GM13977 (cell line): ENCODE data around the gene LGALS4.
"Not testable (repeated sequence)": the region's sequence is repeated elsewhere in the genome, so short reads cannot be mapped to it uniquely, and the experiment has no call there.

Experiments
- DNase-seq: peaks from one replicate; pipeline ENCODE4 v3.0.0; 2012; ENCODE audit warnings: low spot score
- in situ Hi-C: fragments of 300-500 bp; cut with MboI; formaldehyde crosslinking; loops from one replicate; pipeline ENCODE4 v1.12.0; 2022; ENCODE audit warnings: low sequenced_read_pairs, low pct_unique_long_range_greater_than_20kb, mixed read lengths, inconsistent platforms; ENCODE audit not compliant: unreplicated experiment
- TF ChIP-seq, protein P1 (sequence below): IDR thresholded peaks from 2 replicates; pipeline ENCODE4 v1.5.1; 2012; ENCODE audit warnings: mild to moderate bottlenecking, control low read depth; ENCODE audit not compliant: insufficient read depth; ENCODE audit errors: extremely low read depth, missing control alignments

LGALS4 gene

DNA sequence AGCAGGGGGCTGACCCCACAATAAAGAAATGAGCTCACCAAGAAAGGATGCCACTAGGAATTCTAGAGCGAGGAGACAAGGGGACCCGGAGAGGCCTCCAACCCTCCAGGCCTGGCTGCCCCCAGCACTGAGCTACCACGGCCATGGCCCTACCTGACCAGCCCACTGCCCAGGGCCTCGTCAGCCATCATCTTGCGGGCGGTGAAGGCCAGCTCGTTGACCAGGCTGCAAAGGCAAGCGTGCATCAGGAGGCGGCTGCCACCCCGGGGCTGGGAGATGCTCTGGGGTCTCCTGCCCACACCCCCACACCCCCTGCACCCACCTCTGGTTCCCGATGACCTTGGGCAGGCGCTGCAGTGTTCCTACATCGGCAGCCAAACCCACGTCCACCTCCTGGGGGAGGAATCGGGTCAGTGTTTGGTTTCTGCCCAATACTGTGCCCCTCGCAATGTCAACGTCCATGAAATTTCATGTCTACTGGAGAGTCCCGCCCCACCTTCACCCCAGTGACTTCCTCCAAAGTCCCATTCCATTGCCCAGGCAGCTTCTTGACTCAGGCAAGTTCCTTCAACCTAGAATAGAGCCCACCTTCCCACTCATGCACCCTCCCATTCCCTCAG lies 3.5 kb upstream of the LGALS4 start:
- DNase-seq: no peak
- in situ Hi-C loops: no loop called here
- TF ChIP-seq, protein P1, sequence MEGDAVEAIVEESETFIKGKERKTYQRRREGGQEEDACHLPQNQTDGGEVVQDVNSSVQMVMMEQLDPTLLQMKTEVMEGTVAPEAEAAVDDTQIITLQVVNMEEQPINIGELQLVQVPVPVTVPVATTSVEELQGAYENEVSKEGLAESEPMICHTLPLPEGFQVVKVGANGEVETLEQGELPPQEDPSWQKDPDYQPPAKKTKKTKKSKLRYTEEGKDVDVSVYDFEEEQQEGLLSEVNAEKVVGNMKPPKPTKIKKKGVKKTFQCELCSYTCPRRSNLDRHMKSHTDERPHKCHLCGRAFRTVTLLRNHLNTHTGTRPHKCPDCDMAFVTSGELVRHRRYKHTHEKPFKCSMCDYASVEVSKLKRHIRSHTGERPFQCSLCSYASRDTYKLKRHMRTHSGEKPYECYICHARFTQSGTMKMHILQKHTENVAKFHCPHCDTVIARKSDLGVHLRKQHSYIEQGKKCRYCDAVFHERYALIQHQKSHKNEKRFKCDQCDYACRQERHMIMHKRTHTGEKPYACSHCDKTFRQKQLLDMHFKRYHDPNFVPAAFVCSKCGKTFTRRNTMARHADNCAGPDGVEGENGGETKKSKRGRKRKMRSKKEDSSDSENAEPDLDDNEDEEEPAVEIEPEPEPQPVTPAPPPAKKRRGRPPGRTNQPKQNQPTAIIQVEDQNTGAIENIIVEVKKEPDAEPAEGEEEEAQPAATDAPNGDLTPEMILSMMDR: no peak

- no peak for DNase-seq
- TF ChIP-seq, protein P1: no peak
- in situ Hi-C loops: no loop called here
These were observed 2.6 kb upstream of the LGALS4 start for GRCh38 chr19:38815059-38816001.

DNA sequence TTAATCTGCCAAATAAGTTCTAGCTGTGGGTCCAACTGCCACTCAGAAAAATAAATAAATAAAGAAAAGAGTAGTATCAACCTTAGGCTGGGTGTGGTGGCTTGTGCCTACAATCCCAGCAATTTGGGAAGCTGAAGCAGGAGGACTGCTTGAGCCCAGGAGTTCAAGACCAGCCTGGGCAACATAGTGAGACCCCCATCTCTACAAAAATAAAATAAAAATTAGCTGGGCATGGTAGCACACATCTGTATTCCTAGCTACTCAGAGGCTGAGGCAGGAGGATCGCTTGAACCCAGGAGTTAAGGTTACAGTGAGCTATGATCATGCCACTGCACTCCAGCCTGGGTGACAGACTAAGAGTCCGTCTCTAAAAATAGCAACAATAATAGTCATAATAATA lies 1.2 kb upstream of the LGALS4 start:
- in situ Hi-C loops, DNase-seq: not testable (repeated sequence)

DNA sequence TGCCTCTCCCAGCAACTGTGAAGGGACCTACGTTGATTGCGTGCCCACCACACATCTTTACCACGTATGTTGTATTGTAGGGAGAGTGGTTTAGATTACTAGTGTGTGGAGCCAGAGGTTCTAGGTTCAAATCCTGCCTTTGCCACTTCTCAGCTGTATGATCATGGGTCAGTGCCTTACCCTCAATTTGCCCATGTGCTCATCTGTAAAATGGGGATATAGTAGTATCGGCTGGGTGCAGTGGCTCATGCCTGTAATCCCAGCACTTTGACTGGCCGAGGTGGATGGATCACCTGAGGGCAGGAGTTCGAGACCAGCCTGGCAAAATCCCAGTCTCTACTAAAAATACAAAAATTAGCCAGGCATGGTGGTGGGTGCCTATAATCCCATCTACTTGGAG lies 578 bp upstream of the LGALS4 start:
- no peak for DNase-seq
- TF ChIP-seq, protein P1: no peak
- in situ Hi-C loops: no loop called here

DNA sequence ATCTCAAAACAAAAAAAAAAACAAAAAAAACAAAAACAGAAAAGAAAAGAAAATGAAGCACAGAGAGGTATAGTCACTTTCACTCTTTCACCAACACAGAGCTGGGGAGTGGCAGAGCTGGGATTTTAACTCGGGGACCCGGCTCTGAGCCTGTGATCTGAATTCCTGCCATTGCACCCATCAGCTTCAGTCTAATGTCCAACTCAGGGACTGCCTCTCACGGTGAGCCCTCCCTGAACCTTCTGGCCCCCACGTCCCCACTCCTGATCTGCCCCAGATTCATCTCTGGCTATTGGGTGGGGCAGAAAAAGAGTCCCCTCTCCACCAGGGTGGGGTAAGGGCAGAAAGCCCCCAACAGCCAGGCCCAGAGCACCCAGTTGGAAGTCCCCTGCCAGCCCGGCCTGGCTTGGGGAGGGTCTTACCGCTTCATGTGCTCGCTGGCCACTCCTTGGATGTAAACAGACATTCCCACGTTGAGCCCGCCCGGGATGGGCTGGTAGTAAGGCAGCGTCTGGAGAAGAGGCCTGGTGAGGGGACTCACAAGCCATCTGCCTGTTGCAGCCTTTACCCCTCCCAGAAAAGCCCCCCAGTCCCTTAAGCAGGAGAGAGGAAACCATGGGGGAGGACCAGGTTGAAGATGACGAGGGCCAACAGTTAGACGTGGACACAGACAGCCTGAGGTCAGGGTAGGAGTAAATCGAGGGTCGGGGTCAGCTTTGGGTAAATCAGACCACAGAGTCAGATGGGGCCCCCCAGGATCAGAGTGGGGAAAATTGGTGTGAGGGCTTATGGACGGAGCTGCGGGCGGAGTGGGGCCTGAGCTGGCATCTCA lies 520 bp downstream of the LGALS4 start:
- in situ Hi-C loops: no loop called here
- TF ChIP-seq, protein P1: no peak
- peak; percentile 7 for DNase-seq

- in situ Hi-C loops: no loop called here
- TF ChIP-seq, protein P1: no peak
- DNase-seq: no peak
These were observed 3.0 kb downstream of the LGALS4 start for GRCh38 chr19:38809592-38810252.
